Activated T-cell treated with anti-CD3 and anti-CD28 coated beads for 48 hours (primary cell): Measurements from ENCODE around the gene THAP11.

Experiments used
- DNase-seq: peaks from one replicate; pipeline ENCODE4 v3.0.0-alpha.2; 2020; ENCODE audit warnings: low read depth

THAP11 gene

GRCh38 chr16:67841816-67842508, at the start of gene THAP11:
THAP11 (plus strand) TSS chr16:67842320; CDS start chr16:67842555, 235 bp downstream.
- DNase-seq = peak; percentile 91

GRCh38 chr16:67796099-67796718, 45.9 kb upstream of the THAP11 start:
- DNase-seq = no peak

GRCh38 chr16:67800338-67800926, 41.7 kb upstream of the THAP11 start:
- DNase-seq = no peak

GRCh38 chr16:67801241-67801640, 40.9 kb upstream of the THAP11 start:
- no peak for DNase-seq

GRCh38 chr16:67801883-67802282, 40.2 kb upstream of the THAP11 start:
- no peak for DNase-seq

- no peak for DNase-seq
Observed at GRCh38 chr16:67803894-67804293, 38.2 kb upstream of the THAP11 start.

- no peak for DNase-seq
Observed at GRCh38 chr16:67804853-67805542, 37.1 kb upstream of the THAP11 start.

GRCh38 chr16:67805718-67806427, 36.2 kb upstream of the THAP11 start:
- no peak for DNase-seq

GRCh38 chr16:67806428-67807147, 35.5 kb upstream of the THAP11 start, which contains the start of the genes RANBP10 and TSNAXIP1:
RANBP10 (minus strand) TSS chr16:67806560; CDS start chr16:67806536, 24 bp downstream.
TSNAXIP1 (plus strand) TSS chr16:67806889; CDS start chr16:67807150, 261 bp downstream.
- DNase-seq = peak; percentile 95

GRCh38 chr16:67807148-67807682, 34.9 kb upstream of the THAP11 start:
- no peak for DNase-seq

GRCh38 chr16:67811899-67812298, 30.2 kb upstream of the THAP11 start:
- no peak for DNase-seq

- no peak for DNase-seq
Observed at GRCh38 chr16:67814567-67814966, 27.6 kb upstream of the THAP11 start.

GRCh38 chr16:67820608-67821259, 21.4 kb upstream of the THAP11 start:
- no peak for DNase-seq

- no peak for DNase-seq
Observed at GRCh38 chr16:67822511-67822910, 19.6 kb upstream of the THAP11 start.

- no peak for DNase-seq
Observed at GRCh38 chr16:67825119-67825518, 17.0 kb upstream of the THAP11 start.

GRCh38 chr16:67825906-67826305, 16.2 kb upstream of the THAP11 start:
- DNase-seq = no peak

GRCh38 chr16:67828651-67829050, 13.5 kb upstream of the THAP11 start:
- DNase-seq = no peak

GRCh38 chr16:67833030-67833414, 9.1 kb upstream of the THAP11 start:
- no peak for DNase-seq

GRCh38 chr16:67833415-67834241, 8.5 kb upstream of the THAP11 start:
- peak; percentile 91 for DNase-seq

GRCh38 chr16:67834242-67834614, 7.9 kb upstream of the THAP11 start:
- DNase-seq = no peak
